ENCODE measurements around the gene KLRF1.

- TF ChIP-seq, protein P1, sequence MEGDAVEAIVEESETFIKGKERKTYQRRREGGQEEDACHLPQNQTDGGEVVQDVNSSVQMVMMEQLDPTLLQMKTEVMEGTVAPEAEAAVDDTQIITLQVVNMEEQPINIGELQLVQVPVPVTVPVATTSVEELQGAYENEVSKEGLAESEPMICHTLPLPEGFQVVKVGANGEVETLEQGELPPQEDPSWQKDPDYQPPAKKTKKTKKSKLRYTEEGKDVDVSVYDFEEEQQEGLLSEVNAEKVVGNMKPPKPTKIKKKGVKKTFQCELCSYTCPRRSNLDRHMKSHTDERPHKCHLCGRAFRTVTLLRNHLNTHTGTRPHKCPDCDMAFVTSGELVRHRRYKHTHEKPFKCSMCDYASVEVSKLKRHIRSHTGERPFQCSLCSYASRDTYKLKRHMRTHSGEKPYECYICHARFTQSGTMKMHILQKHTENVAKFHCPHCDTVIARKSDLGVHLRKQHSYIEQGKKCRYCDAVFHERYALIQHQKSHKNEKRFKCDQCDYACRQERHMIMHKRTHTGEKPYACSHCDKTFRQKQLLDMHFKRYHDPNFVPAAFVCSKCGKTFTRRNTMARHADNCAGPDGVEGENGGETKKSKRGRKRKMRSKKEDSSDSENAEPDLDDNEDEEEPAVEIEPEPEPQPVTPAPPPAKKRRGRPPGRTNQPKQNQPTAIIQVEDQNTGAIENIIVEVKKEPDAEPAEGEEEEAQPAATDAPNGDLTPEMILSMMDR (IDR thresholded peaks at IDR 0.05; ENCODE audit: low read depth, low read length), result no peak
- no peak for TF ChIP-seq EZH2phosphoT487 (IDR thresholded peaks at IDR 0.05; ENCODE audit: low read depth)
Observed at GRCh38 chr12:9831720-9832119, 4.4 kb downstream of the KLRF1 start.
